Activated CD4-positive, alpha-beta memory T cell treated with anti-CD3 and anti-CD28 coated beads, Interleukin-2, amount 10 ng/mL, durations not matched to agents 7 days and 5 days (primary cell): ENCODE measurements around the gene NDUFAF8. TPM values are rescaled to one million over a fixed set of nuclear protein-coding genes. Genes with fewer than 3 reads are reported as not detected.

Source experiments
- CTCF ChIA-PET: fragments of 350-600 bp; sonication (Branson Sonifier 250); formaldehyde crosslinking; loops from one replicate; lab custom pipeline; 2021; ENCODE audit warnings: antibody characterized with exemption, inconsistent platforms; lab: Charles Lee
- POLR2A ChIA-PET: fragments of 350-600 bp; sonication (Branson Sonifier 250); formaldehyde crosslinking; loops from one replicate; lab custom pipeline; 2021; ENCODE audit warnings: antibody characterized with exemption; lab: Charles Lee
- DNase-seq: peaks from one replicate; pipeline ENCODE4 v3.0.0-alpha.2; 2020
- H3K27ac Mint-ChIP-seq: one replicate; pipeline ENCODE4 v1.8.0; 2021; ENCODE audit warnings: mild to moderate bottlenecking, mixed read lengths
- H3K27me3 Mint-ChIP-seq: one replicate; pipeline ENCODE4 v1.8.0; 2021; ENCODE audit warnings: mixed read lengths
- H3K36me3 Mint-ChIP-seq: one replicate; pipeline ENCODE4 v1.8.0; 2021; ENCODE audit warnings: low read depth, mixed read lengths
- H3K4me1 Mint-ChIP-seq: one replicate; pipeline ENCODE4 v1.8.0; 2021; ENCODE audit warnings: mixed read lengths
- H3K4me3 Mint-ChIP-seq: one replicate; pipeline ENCODE4 v1.8.0; 2021; ENCODE audit warnings: mild to moderate bottlenecking, mixed read lengths
- H3K9me3 Mint-ChIP-seq: one replicate; pipeline ENCODE4 v1.8.0; 2021; ENCODE audit warnings: mixed read lengths
- total RNA-seq, 2 experiments: library from RNA; stranded (reverse); gene quantifications; one replicate each; pipeline ENCODE4 v1.2.3, GENCODE V29; 2021

The NDUFAF8 gene
- total RNA-seq, 2 experiments from 2014 or later: 27.8 to 33.5 TPM

- Mint-ChIP-seq H3K4me1 (peaks cover 7% of the 10 kb centered on the region), H3K27ac (no peak overlapping the region), H3K4me3 (no peak overlapping the region), H3K27me3 (no peaks in the 10 kb centered on the region), H3K36me3 (peaks cover 25% of the 10 kb centered on the region), H3K9me3 (no peaks in the 10 kb centered on the region)
- DNase-seq: no peak
- CTCF ChIA-PET: interaction anchor here (0.6 to 1.1 kb wide), 2 partner anchors 230 to 237 kb away, joined by 3 to 5 read pairs; no protein-coding TSS in a partner anchor
- POLR2A ChIA-PET: no interaction called here
Observed at GRCh38 chr17:81247339-81247990, 8.3 kb downstream of the NDUFAF8 start.

- Mint-ChIP-seq H3K4me3 (no peak overlapping the region), H3K9me3 (no peaks in the 10 kb centered on the region), H3K36me3 (peaks cover 35% of the 10 kb centered on the region), H3K4me1 (peaks cover 11% of the 10 kb centered on the region), H3K27ac (no peak overlapping the region), H3K27me3 (no peaks in the 10 kb centered on the region)
- CTCF ChIA-PET: interaction anchor here (0.9 to 1.1 kb wide), 2 partner anchors 10 to 236 kb away, joined by 3 read pairs; partner anchors contain the start of genes NDUFAF8 and TEPSIN
- POLR2A ChIA-PET: interaction anchor here (0.9 kb wide), 1 partner anchor 10 kb away, joined by 3 read pairs; the partner anchor contains the start of genes NDUFAF8 and TEPSIN
- DNase-seq: no peak
Observed at GRCh38 chr17:81248649-81249048, 9.5 kb downstream of the NDUFAF8 start.

DNA sequence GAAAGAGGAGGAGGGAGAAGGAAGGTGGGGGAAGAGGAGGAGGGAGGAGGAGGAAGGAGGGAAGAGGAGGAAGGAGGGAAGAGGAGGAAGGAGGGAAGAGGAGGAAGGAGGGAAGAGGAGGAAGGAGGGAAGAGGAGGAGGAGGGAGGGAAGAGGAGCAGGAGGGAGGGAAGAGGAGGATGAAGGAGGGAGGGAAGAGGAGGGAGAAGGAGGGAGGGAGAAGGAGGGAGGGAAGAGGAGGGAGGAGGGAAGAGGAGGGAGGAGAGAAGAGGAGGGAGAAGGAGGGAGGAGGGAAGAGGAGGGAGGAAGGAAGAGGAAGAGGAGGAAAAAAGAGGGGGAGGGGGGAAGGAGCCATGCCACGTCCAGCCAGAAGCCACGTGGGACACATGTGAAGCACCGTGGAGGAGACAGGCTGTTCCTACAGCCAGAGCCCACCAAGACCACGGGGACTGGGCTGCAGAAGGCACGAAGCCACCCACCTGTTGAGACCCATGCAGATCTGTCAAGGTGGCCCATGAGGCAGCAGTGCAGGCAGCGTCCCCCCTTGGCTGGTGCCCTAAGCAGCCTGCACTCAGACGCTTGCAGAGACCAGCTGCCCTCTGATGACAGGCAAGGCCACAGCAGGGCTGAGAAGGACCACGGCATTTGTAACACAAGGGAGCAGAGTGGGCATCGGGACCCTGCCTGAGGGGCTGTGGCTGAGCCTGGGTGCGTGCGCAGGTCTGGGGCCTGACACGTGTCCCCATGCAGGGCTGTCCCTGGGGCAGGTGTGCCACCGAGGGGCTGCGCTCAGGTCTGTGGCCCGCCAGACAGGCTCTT is 10.3 kb downstream of the NDUFAF8 start:
- no peak overlapping the region for H3K27ac Mint-ChIP-seq
- ChIA-PET CTCF (no interaction called here), POLR2A (no interaction called here)
- peaks cover 14% of the 10 kb centered on the region for H3K4me1 Mint-ChIP-seq
- DNase-seq: no peak
- no peak overlapping the region for H3K4me3 Mint-ChIP-seq
- no peaks in the 10 kb centered on the region for H3K9me3 Mint-ChIP-seq
- peaks cover 39% of the 10 kb centered on the region for H3K36me3 Mint-ChIP-seq
- no peaks in the 10 kb centered on the region for H3K27me3 Mint-ChIP-seq

DNA sequence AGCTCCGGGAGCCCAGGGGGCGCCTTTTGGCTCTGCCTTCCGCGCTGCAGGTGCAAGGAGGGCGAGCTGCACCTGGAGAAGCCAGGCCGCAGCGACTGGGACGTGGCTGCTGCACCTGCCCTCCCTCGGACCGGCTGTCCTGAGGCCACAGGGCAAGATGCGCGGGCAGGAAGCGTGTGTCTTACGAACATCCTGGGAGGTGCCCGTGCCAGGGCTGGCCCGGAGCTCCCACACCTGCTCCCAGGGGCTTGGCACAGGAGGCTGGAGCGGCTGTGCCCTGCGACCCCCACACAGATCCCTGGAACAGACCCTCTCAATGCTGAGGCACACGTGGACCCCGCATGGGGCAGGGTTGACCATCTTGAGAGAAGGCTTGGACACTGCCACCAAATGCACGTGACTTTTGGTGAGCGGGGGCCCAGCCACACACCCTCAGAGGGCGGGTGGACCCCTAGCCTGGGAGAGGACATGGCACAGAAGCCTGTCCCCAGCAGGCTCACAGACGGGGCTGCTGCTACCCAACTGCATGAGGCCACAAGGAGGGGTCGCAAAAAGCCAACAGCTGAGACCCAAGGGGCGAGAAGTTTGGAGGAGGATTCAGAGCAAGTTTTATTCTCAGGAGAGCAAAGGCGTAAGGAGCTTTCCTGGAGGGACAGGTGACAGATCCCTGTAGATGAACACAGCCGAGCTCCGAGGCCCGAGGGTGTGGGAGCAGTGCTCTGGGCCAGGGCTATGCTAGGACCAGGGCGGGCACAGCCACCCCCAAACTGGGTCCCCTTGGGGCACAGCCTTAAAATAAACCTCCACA is 11.4 kb downstream of the NDUFAF8 start:
- H3K4me1 Mint-ChIP-seq: peaks cover 8% of the 10 kb centered on the region
- H3K27me3 Mint-ChIP-seq: no peaks in the 10 kb centered on the region
- H3K27ac Mint-ChIP-seq: no peak overlapping the region
- POLR2A ChIA-PET: no interaction called here
- no peaks in the 10 kb centered on the region for H3K9me3 Mint-ChIP-seq
- CTCF ChIA-PET: no interaction called here
- H3K4me3 Mint-ChIP-seq: no peak overlapping the region
- no peak for DNase-seq
- peaks cover 34% of the 10 kb centered on the region for H3K36me3 Mint-ChIP-seq

DNA sequence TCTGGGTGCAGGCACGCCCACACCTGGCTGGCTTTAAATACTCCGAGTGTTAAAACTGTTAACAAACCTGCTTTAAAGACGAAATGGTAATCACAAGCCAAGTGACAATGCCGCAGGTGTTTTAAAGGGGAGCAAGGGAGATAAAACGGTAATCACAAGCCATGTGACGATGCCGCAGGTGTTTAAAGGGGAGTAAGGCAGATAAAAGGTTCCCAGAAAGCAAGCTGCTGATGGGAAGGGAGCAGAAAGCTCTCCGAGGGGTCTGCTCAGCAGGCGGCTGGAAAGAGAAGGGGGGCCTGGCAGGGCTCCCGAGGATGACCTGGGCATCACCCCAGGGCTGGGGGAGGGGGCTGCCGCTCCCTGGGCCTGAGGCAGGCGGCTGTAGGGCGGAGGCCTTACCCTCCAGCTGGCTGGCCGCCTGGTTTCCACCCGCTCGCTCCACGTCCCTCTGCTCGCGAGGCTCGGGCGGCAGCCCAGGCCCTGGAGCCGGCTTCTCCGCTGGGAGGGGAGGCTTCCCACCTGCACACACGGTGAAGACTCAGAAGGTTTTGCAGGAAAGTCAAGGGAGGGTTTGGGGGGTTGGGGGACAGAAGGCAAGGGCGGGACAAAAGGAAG is 12.1 kb downstream of the NDUFAF8 start:
- peaks cover 8% of the 10 kb centered on the region for H3K4me1 Mint-ChIP-seq
- no peak overlapping the region for H3K4me3 Mint-ChIP-seq
- peaks cover 34% of the 10 kb centered on the region for H3K36me3 Mint-ChIP-seq
- H3K27me3 Mint-ChIP-seq: no peaks in the 10 kb centered on the region
- no peaks in the 10 kb centered on the region for H3K9me3 Mint-ChIP-seq
- no peak for DNase-seq
- H3K27ac Mint-ChIP-seq: no peak overlapping the region
- ChIA-PET CTCF (interaction anchor here (1.0 kb wide), 1 partner anchor 233 kb away, joined by 3 read pairs; no protein-coding TSS in a partner anchor), POLR2A (no interaction called here)

GRCh38 chr17:81251709-81252301 is 12.7 kb downstream of the NDUFAF8 start:
- DNase-seq: no peak
- H3K4me1 Mint-ChIP-seq: peaks cover 8% of the 10 kb centered on the region
- H3K9me3 Mint-ChIP-seq: no peaks in the 10 kb centered on the region
- no peak overlapping the region for H3K4me3 Mint-ChIP-seq
- ChIA-PET POLR2A (no interaction called here), CTCF (interaction anchor here (1.0 to 1.5 kb wide), 2 partner anchors 16 to 233 kb away, joined by 3 read pairs; no protein-coding TSS in a partner anchor)
- H3K36me3 Mint-ChIP-seq: peaks cover 34% of the 10 kb centered on the region
- H3K27me3 Mint-ChIP-seq: no peaks in the 10 kb centered on the region
- no peak overlapping the region for H3K27ac Mint-ChIP-seq

DNA sequence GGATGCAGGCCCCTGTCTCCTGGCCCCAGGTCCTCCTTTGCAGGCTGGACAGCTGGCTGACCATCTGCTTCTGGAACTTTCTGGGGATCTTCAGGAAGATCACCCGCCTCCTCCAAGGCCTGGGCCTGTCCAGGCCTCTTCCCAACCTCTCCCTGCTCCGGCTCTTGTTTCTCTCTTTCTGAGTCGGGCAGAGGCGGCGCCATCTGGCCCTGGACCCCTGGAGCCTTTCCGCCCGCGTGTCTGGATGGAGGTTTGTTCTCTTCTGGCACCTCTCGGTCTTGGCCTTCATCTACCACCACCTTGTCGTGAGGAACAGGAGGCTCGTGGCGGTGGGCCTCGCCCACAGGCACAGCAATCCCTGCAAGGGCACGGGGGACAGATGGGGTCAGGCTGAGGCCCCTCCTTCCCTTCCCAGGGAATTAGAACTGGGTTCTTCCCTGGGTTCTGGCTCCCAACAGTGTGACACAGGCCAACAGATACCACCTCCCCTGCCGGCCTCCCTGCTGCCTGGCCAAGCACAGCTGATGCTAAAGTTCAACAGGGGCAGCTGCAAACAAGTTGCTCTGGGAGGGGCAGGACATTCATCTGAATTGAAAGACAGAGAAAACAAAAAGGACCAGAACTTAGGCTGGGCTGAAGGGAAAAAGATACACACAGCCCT is 13.3 kb downstream of the NDUFAF8 start:
- peaks cover 34% of the 10 kb centered on the region for H3K36me3 Mint-ChIP-seq
- ChIA-PET CTCF (interaction anchor here (0.8 to 1.9 kb wide), 8 partner anchors 10 to 617 kb away, joined by 3 to 13 read pairs (median 3); partner anchors contain the start of genes NDUFAF8 and TEPSIN), POLR2A (no interaction called here)
- no peak overlapping the region for H3K4me3 Mint-ChIP-seq
- no peaks in the 10 kb centered on the region for H3K27me3 Mint-ChIP-seq
- no peak overlapping the region for H3K27ac Mint-ChIP-seq
- DNase-seq: no peak
- peaks cover 8% of the 10 kb centered on the region for H3K4me1 Mint-ChIP-seq
- no peaks in the 10 kb centered on the region for H3K9me3 Mint-ChIP-seq

DNA sequence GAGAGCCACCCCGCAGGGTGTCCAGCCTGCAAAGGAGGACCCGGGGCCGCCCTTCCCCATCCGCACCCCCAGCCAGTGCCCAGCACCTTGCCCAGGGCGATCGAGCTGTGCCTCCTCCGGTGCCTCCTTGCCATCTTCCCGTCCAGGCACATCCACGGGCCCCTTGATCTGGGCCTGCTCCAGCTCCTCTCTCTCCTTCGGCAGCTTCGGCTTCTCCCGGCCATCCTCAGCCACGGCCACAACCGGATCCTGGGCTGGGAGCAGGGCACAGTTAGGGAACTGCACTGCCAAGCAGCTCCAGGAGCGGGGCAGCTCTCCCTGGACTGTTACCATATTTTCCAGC is 13.8 kb downstream of the NDUFAF8 start:
- ChIA-PET CTCF (interaction anchor here (0.8 to 1.9 kb wide), 8 partner anchors 10 to 617 kb away, joined by 3 to 13 read pairs (median 3); partner anchors contain the start of genes NDUFAF8 and TEPSIN), POLR2A (no interaction called here)
- Mint-ChIP-seq H3K4me1 (peaks cover 8% of the 10 kb centered on the region), H3K36me3 (peaks cover 34% of the 10 kb centered on the region), H3K9me3 (no peaks in the 10 kb centered on the region), H3K27me3 (no peaks in the 10 kb centered on the region), H3K4me3 (no peak overlapping the region), H3K27ac (no peak overlapping the region)
- no peak for DNase-seq

- no peaks in the 10 kb centered on the region for H3K27me3 Mint-ChIP-seq
- peak; percentile 57 for DNase-seq
- H3K9me3 Mint-ChIP-seq: no peaks in the 10 kb centered on the region
- ChIA-PET POLR2A (no interaction called here), CTCF (interaction anchor here (0.8 to 1.9 kb wide), 8 partner anchors 9 to 616 kb away, joined by 3 to 13 read pairs (median 3); partner anchors contain the start of genes NDUFAF8 and TEPSIN)
- H3K4me1 Mint-ChIP-seq: peaks cover 8% of the 10 kb centered on the region
- peak overlapping the region; percentile 33 for H3K27ac Mint-ChIP-seq
- H3K4me3 Mint-ChIP-seq: peak overlapping the region; percentile 0
- peaks cover 30% of the 10 kb centered on the region for H3K36me3 Mint-ChIP-seq
Observed at GRCh38 chr17:81253358-81254131, 14.4 kb downstream of the NDUFAF8 start.

DNA sequence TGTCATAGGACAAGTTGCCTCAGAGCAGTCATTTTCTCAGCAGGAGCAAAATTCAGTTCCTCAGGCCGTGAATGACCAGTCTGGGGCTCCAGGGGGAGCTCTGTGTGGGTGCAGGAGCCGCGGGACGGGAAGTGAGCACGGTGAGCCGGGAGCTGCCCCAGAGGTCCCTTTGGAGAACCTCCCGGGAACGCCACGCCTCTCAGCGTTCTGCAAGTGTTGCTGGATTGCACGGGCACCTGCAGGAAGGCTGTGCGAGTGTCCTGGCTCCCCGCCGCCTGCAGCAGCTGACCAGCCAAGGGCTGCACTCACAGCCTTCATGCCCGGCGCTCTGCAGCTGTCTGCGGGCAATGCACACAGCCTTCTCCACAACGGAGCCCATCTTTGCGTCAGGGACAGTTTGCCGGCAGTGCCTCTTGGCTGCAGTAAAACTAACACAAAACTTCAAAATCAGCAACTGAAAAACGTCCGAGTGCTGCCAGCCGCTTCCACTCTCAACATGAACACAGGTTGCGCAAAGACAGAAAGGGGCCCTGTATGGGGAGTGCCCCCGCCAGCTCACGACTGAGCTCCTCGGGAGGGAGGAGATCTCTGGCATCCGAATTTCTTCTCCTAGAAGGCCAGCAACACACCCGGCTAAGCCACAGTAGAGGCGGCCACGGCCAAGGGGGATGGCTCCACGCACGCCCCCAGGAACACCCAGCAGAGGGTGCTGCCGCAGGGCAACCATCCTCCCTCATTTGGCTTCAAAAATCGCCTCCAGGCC is 16.0 kb downstream of the NDUFAF8 start:
- Mint-ChIP-seq H3K27me3 (no peaks in the 10 kb centered on the region), H3K36me3 (peaks cover 23% of the 10 kb centered on the region), H3K4me1 (peaks cover 8% of the 10 kb centered on the region), H3K9me3 (no peaks in the 10 kb centered on the region), H3K4me3 (no peak overlapping the region), H3K27ac (no peak overlapping the region)
- POLR2A ChIA-PET: no interaction called here
- DNase-seq: no peak
- CTCF ChIA-PET: no interaction called here
